Hepatocyte (in vitro differentiated cells): Measurements from ENCODE around the gene DDX54. TPM values are rescaled to one million over a fixed set of nuclear protein-coding genes. Genes with fewer than 3 reads are reported as not detected.
A peak's percentile ranks its signal among the peaks of the same experiment; 100 is the strongest.

ENCODE experiments used
- DNase-seq: peaks from one replicate; pipeline ENCODE4 v3.0.0-alpha.2; 2016; ENCODE audit warnings: low spot score
- H2AFZ ChIP-seq: fragments of 200-600 bp; sonication (generic); 2 replicates; pipeline ENCODE4 v1.6.0; 2016; ENCODE audit warnings: antibody characterized with exemption, mild to moderate bottlenecking
- H3K27ac ChIP-seq: fragments of 200-600 bp; sonication (generic); 2 replicates; pipeline ENCODE4 v1.5.1; 2016; ENCODE audit warnings: mild to moderate bottlenecking
- H3K27me3 ChIP-seq: fragments of 200-600 bp; sonication (generic); 2 replicates; pipeline ENCODE4 v1.6.1; 2016
- H3K36me3 ChIP-seq: fragments of 200-600 bp; sonication (generic); replicated peaks from 2 replicates; pipeline ENCODE4 v1.5.1; 2016; ENCODE audit warnings: low read depth; ENCODE audit not compliant: insufficient read depth
- H3K4me1 ChIP-seq: fragments of 200-600 bp; sonication (generic); 2 replicates; pipeline ENCODE4 v1.5.1; 2016; ENCODE audit warnings: mild to moderate bottlenecking, moderate library complexity; ENCODE audit not compliant: insufficient read depth
- H3K4me2 ChIP-seq: fragments of 200-600 bp; sonication (generic); 2 replicates; pipeline ENCODE4 v1.6.0; 2016
- H3K4me3 ChIP-seq: fragments of 200-600 bp; sonication (generic); 2 replicates; pipeline ENCODE4 v1.5.1; 2016; ENCODE audit warnings: mild to moderate bottlenecking
- H3K79me2 ChIP-seq: fragments of 200-600 bp; sonication (generic); 2 replicates; pipeline ENCODE4 v1.6.0; 2017; ENCODE audit warnings: mild to moderate bottlenecking
- H3K9me2 ChIP-seq: fragments of 200-600 bp; sonication (generic); replicated peaks from 2 replicates; pipeline ENCODE4 v1.6.0; 2017; ENCODE audit warnings: mild to moderate bottlenecking; ENCODE audit not compliant: insufficient read depth
- H3K9me3 ChIP-seq: fragments of 200-600 bp; sonication (generic); 2 replicates; pipeline ENCODE4 v1.5.1; 2016; ENCODE audit warnings: low read depth, mild to moderate bottlenecking
- H4K20me1 ChIP-seq: fragments of 200-600 bp; sonication (generic); 2 replicates; pipeline ENCODE4 v1.6.0; 2016; ENCODE audit warnings: mild to moderate bottlenecking; ENCODE audit not compliant: insufficient read depth, poor library complexity, severe bottlenecking
- CTCF ChIP-seq: fragments of 200-600 bp; sonication (generic); IDR thresholded peaks from 2 replicates; pipeline ENCODE4 v1.5.1; 2016; ENCODE audit warnings: antibody characterized with exemption, mild to moderate bottlenecking; ENCODE audit not compliant: poor library complexity
- EZH2 ChIP-seq: fragments of 200-600 bp; sonication (generic); IDR thresholded peaks from 2 replicates; pipeline ENCODE4 v1.6.1; 2016; ENCODE audit warnings: antibody characterized with exemption, mild to moderate bottlenecking, borderline replicate concordance
- EZH2phosphoT487 ChIP-seq: fragments of 200-600 bp; sonication (generic); IDR thresholded peaks from one replicate; pipeline ENCODE4 v1.6.1; 2018; ENCODE audit warnings: antibody characterized with exemption, mild to moderate bottlenecking, low read depth, moderate library complexity; ENCODE audit not compliant: unreplicated experiment, severe bottlenecking
- WGBS: methylation state at CpG from one replicate; pipeline ENCODE4 v1.1.6; 2016; ENCODE audit warnings: low lambda C conversion rate; ENCODE audit errors: missing lambda C conversion rate; 5-methylcytosine and 5-hydroxymethylcytosine counted together
- polyA plus RNA-seq: library from polyadenylated mRNA; unstranded; fragments of >200 nt; fragmentation: Nextera tagmentation; extraction: Ambion mirVana; gene quantifications from 2 replicates; pipeline ENCODE4 v1.2.1, GENCODE V29; 2016
- total RNA-seq: library from RNA; depleted of rRNA; stranded (reverse); fragments of >200 nt; gene quantifications from 2 replicates; pipeline ENCODE4 v1.2.3, GENCODE V29; 2014

Gene DDX54
- total and polyA plus RNA-seq, 2 experiments from 2014 or later, result 37.8 to 52.6 TPM

DNA sequence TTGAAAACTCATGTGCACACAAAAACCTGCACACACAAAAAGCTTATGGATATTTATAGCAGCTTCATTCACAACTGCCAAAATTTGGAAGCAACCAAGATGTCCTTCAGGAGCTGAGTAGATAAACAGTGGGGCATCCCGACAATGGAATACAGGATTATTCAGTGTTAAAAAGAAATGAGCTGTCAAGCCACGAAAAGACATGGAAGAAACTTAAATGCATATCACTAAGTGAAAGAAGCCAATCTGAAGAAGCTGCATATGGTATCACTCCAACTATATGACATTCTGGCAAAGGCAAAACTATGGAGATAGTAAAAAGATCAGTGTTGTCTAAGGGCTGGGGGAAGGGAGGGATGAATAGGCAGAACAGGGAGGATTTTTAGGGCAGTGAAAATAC lies 30.7 kb upstream of the DDX54 start:
- Histone ChIP-seq H4K20me1 (no peaks in the 10 kb centered on the region), H3K4me1 (no peaks in the 10 kb centered on the region), H3K4me2 (no peak overlapping the region), H3K9me3 (no peaks in the 10 kb centered on the region), H3K36me3 (no peaks in the 10 kb centered on the region), H3K4me3 (no peak overlapping the region), H3K27ac (no peak overlapping the region), H3K79me2 (no peaks in the 10 kb centered on the region), H2AFZ (no peak overlapping the region), H3K9me2 (no peaks in the 10 kb centered on the region), H3K27me3 (no peaks in the 10 kb centered on the region)
- 61% methylated on average over 2 of the region's 2 CpGs for WGBS
- TF ChIP-seq EZH2 (no peak), CTCF (no peak), EZH2phosphoT487 (no peak)
- no peak for DNase-seq

- Histone ChIP-seq H4K20me1 (no peaks in the 10 kb centered on the region), H3K4me1 (no peaks in the 10 kb centered on the region), H3K4me2 (no peak overlapping the region), H3K27ac (peak overlapping the region; percentile 59), H3K36me3 (no peaks in the 10 kb centered on the region), H3K79me2 (no peaks in the 10 kb centered on the region), H3K4me3 (no peak overlapping the region), H3K27me3 (no peaks in the 10 kb centered on the region), H2AFZ (no peak overlapping the region), H3K9me2 (no peaks in the 10 kb centered on the region), H3K9me3 (no peaks in the 10 kb centered on the region)
- no peak for TF ChIP-seq EZH2
- no peak for TF ChIP-seq CTCF
- no peak for TF ChIP-seq EZH2phosphoT487
- 60% methylated on average over 5 of the region's 5 CpGs for WGBS
- DNase-seq, result peak; percentile 63
These were observed 29.7 kb upstream of the DDX54 start for GRCh38 chr12:113214895-113215400.

- Histone ChIP-seq H3K79me2 (no peaks in the 10 kb centered on the region), H3K36me3 (no peaks in the 10 kb centered on the region), H2AFZ (no peak overlapping the region), H4K20me1 (no peaks in the 10 kb centered on the region), H3K9me2 (no peaks in the 10 kb centered on the region), H3K4me3 (no peak overlapping the region), H3K27me3 (no peaks in the 10 kb centered on the region), H3K27ac (no peak overlapping the region), H3K4me2 (no peak overlapping the region), H3K4me1 (no peaks in the 10 kb centered on the region), H3K9me3 (no peaks in the 10 kb centered on the region)
- 89% methylated on average over 6 of the region's 6 CpGs for WGBS
- no peak for TF ChIP-seq CTCF
- no peak for TF ChIP-seq EZH2phosphoT487
- TF ChIP-seq EZH2, result no peak
- DNase-seq, result no peak
These were observed 25.9 kb upstream of the DDX54 start for GRCh38 chr12:113211160-113211559.
